ENCODE results near the gene BEND4. TPM values are rescaled to one million over a fixed set of nuclear protein-coding genes. Genes with fewer than 3 reads are reported as not detected.
"Not testable (repeated sequence)": the region's sequence is repeated elsewhere in the genome, so short reads cannot be mapped to it uniquely, and the experiment has no call there.

The BEND4 gene
- total RNA-seq, 1 experiment from 2014 or later = 0.13 TPM

DNA sequence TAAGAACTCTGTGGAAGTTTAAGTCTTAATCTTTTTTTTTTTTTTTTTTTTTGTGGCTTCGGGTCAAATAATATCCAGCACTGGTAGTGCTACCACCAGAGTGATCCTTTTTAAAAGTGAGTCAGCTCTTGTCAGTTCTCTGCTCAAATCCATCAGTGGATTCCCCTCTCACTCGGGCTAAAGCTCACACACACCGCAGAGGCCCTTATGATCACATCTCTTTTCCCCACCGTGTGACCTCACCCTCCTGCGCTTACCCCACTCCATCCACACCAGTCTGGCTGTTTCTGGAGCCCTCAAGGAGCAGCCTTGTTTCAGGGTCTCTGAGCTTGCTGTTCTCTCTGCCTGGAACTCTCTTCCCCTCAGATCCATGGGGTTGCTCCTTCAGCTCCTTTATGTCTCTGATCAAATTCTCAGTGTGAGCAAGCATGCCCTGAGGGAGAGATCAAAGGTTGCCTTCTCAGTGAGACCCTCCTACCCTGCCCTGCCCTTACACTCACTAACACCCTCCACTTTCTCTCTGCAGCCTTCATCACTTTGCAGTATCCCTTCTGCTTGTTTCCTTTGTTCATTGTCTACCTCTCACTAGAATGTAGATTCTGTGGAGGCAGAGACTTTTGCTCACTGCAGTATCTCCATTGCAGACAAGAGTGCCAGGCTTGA lies 19.8 kb upstream of the BEND4 start:
- H3K9me3 ChIP-seq (ENCODE audit: low read depth, low read length, poor library complexity, severe bottlenecking) = no peaks in the 10 kb centered on the region
- intact Hi-C loops (cut with micrococcal nuclease; ENCODE audit: unreplicated experiment) = no loop called here
- no peak overlapping the region for H3K4me3 ChIP-seq (ENCODE audit: low read depth, low read length, poor library complexity, severe bottlenecking)
- ChIA-PET CTCF (no interaction called here), POLR2A (ENCODE audit: low non-redundant PET) (no interaction called here)
- no TSS peak for BruUV-seq (replicated peaks)
- no peaks in the 10 kb centered on the region for H3K4me1 ChIP-seq (ENCODE audit: insufficient read depth, low read length, poor library complexity, severe bottlenecking)
- no peaks in the 10 kb centered on the region for H3K27me3 ChIP-seq (replicated peaks; ENCODE audit: insufficient read depth, low read depth, low read length, poor library complexity)
- TF ChIP-seq EZH2 (IDR thresholded peaks at IDR 0.05; ENCODE audit: borderline replicate concordance, low read depth, low read length, poor library complexity, severe bottlenecking) = no peak
- H3K27ac ChIP-seq (ENCODE audit: low read depth, low read length, poor library complexity, severe bottlenecking) = no peak overlapping the region
- no peaks in the 10 kb centered on the region for H3K36me3 ChIP-seq (ENCODE audit: insufficient read depth, low read length, poor library complexity, severe bottlenecking)
- DNase-seq (ENCODE audit: low spot score) = no peak

DNA sequence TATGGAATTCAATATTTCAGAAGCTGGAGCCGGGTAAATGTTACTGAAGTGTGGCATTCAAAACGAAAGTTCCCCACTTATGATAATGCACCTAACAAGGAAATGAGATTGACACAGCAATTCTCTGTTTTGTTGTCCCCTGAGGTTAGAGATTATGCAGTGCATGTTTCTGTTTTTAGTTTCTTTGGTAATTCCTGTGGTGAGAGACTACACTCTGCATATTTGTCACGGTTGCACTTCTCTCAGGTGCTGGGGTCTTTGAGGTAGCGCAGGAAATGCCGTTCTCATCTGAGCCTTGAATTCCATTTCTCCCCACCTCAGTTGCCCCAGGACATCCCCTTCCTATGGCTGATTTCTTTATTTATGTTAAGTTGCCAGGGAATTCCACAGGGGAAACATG lies 15.3 kb upstream of the BEND4 start:
- Histone ChIP-seq H3K27me3 (replicated peaks; ENCODE audit: insufficient read depth, low read depth, low read length, poor library complexity) (no peaks in the 10 kb centered on the region), H3K4me3 (ENCODE audit: low read depth, low read length, poor library complexity, severe bottlenecking) (no peak overlapping the region), H3K9me3 (ENCODE audit: low read depth, low read length, poor library complexity, severe bottlenecking) (peaks cover 5% of the 10 kb centered on the region), H3K27ac (ENCODE audit: low read depth, low read length, poor library complexity, severe bottlenecking) (no peak overlapping the region), H3K4me1 (ENCODE audit: insufficient read depth, low read length, poor library complexity, severe bottlenecking) (no peaks in the 10 kb centered on the region), H3K36me3 (ENCODE audit: insufficient read depth, low read length, poor library complexity, severe bottlenecking) (no peaks in the 10 kb centered on the region)
- ChIA-PET POLR2A (ENCODE audit: low non-redundant PET) (no interaction called here), CTCF (no interaction called here)
- intact Hi-C loops (cut with micrococcal nuclease; ENCODE audit: unreplicated experiment) = no loop called here
- peak; percentile 44 for DNase-seq (ENCODE audit: low spot score)
- TF ChIP-seq, protein P1, sequence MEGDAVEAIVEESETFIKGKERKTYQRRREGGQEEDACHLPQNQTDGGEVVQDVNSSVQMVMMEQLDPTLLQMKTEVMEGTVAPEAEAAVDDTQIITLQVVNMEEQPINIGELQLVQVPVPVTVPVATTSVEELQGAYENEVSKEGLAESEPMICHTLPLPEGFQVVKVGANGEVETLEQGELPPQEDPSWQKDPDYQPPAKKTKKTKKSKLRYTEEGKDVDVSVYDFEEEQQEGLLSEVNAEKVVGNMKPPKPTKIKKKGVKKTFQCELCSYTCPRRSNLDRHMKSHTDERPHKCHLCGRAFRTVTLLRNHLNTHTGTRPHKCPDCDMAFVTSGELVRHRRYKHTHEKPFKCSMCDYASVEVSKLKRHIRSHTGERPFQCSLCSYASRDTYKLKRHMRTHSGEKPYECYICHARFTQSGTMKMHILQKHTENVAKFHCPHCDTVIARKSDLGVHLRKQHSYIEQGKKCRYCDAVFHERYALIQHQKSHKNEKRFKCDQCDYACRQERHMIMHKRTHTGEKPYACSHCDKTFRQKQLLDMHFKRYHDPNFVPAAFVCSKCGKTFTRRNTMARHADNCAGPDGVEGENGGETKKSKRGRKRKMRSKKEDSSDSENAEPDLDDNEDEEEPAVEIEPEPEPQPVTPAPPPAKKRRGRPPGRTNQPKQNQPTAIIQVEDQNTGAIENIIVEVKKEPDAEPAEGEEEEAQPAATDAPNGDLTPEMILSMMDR (conservative IDR thresholded peaks at IDR 0.05; ENCODE audit: low read depth, low read length) = no peak
- TF ChIP-seq EZH2 (IDR thresholded peaks at IDR 0.05; ENCODE audit: borderline replicate concordance, low read depth, low read length, poor library complexity, severe bottlenecking) = no peak
- BruUV-seq (replicated peaks) = no TSS peak

DNA sequence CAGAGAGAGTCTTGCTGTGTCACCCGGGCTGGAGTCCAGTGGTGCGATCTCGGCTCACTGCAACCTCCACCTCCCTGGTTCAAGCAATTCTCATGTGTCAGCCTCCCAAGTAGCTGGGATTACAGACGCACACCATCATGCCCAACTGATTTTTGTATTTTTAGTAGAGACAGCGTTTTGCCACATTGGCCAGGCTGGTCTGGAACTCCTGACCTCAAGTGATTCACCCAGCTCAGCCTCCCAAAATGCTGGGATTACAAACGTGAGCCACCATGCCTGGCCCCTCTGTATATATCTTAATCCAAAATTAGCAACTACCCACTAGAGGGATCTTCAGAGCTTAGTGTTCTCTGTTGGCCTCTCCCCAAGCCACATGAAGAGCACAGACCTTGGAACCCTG lies 13.7 kb upstream of the BEND4 start:
- BruUV-seq (replicated peaks); POLR2A ChIA-PET (ENCODE audit: low non-redundant PET); CTCF ChIA-PET: not testable (repeated sequence)

DNA sequence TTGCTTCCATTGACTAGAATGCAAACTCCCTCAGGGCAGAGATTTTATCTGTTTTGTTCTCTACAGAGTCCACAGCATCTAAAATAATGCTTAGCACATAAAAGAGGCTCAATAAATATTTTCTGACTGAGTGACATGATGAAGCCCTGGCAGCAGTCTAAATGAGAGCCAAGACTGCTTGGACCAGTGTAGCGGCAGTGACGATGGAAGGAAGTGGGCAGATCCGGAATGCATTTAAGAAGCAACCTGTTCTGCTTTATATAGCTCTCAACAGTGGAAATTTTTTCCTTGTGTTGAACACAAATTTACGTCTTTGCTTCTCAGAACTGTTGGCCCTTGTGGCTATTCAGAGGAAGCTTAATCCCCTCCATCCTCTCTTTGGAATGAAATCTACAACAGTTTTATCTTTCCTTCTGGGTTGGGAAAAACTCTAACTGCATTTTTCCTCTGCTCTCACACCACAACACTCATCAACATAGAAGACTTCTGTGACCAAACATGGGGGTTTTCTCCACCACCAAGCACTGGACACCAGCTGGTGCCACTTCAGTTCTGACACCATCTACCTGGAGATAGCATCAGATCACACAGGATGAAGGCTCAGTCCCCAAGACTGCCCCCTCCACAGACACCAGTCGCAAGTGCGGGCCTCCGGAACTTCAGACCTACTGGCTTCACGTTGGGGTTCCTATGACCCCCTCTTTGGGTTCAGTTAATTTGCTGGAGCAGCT lies 7.0 kb upstream of the BEND4 start:
- no peak overlapping the region for H3K4me3 ChIP-seq (ENCODE audit: low read depth, low read length, poor library complexity, severe bottlenecking)

More for the DNA sequence above, 13.7 kb upstream of the BEND4 start:
- H3K36me3 ChIP-seq (ENCODE audit: insufficient read depth, low read length, poor library complexity, severe bottlenecking); intact Hi-C loops (cut with micrococcal nuclease; ENCODE audit: unreplicated experiment); H3K27ac ChIP-seq (ENCODE audit: low read depth, low read length, poor library complexity, severe bottlenecking); H3K27me3 ChIP-seq (replicated peaks; ENCODE audit: insufficient read depth, low read depth, low read length, poor library complexity); H3K4me3 ChIP-seq (ENCODE audit: low read depth, low read length, poor library complexity, severe bottlenecking); DNase-seq (ENCODE audit: low spot score); H3K9me3 ChIP-seq (ENCODE audit: low read depth, low read length, poor library complexity, severe bottlenecking); H3K4me1 ChIP-seq (ENCODE audit: insufficient read depth, low read length, poor library complexity, severe bottlenecking): not testable (repeated sequence)

More for the DNA sequence above, 7.0 kb upstream of the BEND4 start:
- POLR2A ChIA-PET (ENCODE audit: low non-redundant PET) = no interaction called here
- TF ChIP-seq EZH2 (IDR thresholded peaks at IDR 0.05; ENCODE audit: borderline replicate concordance, low read depth, low read length, poor library complexity, severe bottlenecking) = no peak
- TF ChIP-seq, protein P1 (conservative IDR thresholded peaks at IDR 0.05; ENCODE audit: low read depth, low read length) = no peak
- Histone ChIP-seq H3K9me3 (ENCODE audit: low read depth, low read length, poor library complexity, severe bottlenecking) (peaks cover 5% of the 10 kb centered on the region), H3K36me3 (ENCODE audit: insufficient read depth, low read length, poor library complexity, severe bottlenecking) (no peaks in the 10 kb centered on the region), H3K27me3 (replicated peaks; ENCODE audit: insufficient read depth, low read depth, low read length, poor library complexity) (peaks cover 26% of the 10 kb centered on the region), H3K27ac (ENCODE audit: low read depth, low read length, poor library complexity, severe bottlenecking) (no peak overlapping the region), H3K4me1 (ENCODE audit: insufficient read depth, low read length, poor library complexity, severe bottlenecking) (no peaks in the 10 kb centered on the region)
- intact Hi-C loops (cut with micrococcal nuclease; ENCODE audit: unreplicated experiment) = no loop called here
- no peak for DNase-seq (ENCODE audit: low spot score)
- CTCF ChIA-PET = no interaction called here
- BruUV-seq (replicated peaks) = no TSS peak

Measured in A673 (cell line).